HepG2 (cell line): ENCODE measurements around the gene TMEM143. TPM values are rescaled to one million over a fixed set of nuclear protein-coding genes. Genes with fewer than 3 reads are reported as not detected.

ENCODE experiments used
- HIVEP1 ChIP-seq: sonication (generic); formaldehyde crosslinking; IDR thresholded peaks from 2 replicates; pipeline ENCODE4 v1.4.0; 2020; ENCODE audit warnings: mild to moderate bottlenecking, missing genetic modification reagents
- NONO ChIP-seq, 2 experiments: fragments of 450-650 bp in 1 of 2; sonication (generic) in 1 of 2; formaldehyde crosslinking in 1 of 2; IDR thresholded peaks in 1 of 2; conservative IDR thresholded peaks in 1 of 2; 2 replicates each; pipeline versions ENCODE4 v1.6.1 to v1.8.0; 2017 to 2022; ENCODE audit warnings: mild to moderate bottlenecking in 1 of 2, missing genetic modification reagents in 1 of 2, moderate library complexity in 1 of 2
- NR2C2 ChIP-seq: sonication (generic); formaldehyde crosslinking; IDR thresholded peaks from 2 replicates; pipeline ENCODE4 v1.4.0; 2020; ENCODE audit warnings: missing genetic modification reagents, mild to moderate bottlenecking, moderate library complexity, borderline replicate concordance
- SIN3A ChIP-seq: IDR thresholded peaks from 2 replicates; pipeline ENCODE4 v1.6.1; 2011; ENCODE audit warnings: low read depth, mild to moderate bottlenecking, control low read depth, low read length, borderline replicate concordance
- SMARCE1 ChIP-seq: fragments of 450-650 bp; IDR thresholded peaks from 2 replicates; pipeline ENCODE4 v1.6.1; 2017; ENCODE audit warnings: borderline replicate concordance
- ZFP82 ChIP-seq: sonication (generic); formaldehyde crosslinking; IDR thresholded peaks from 2 replicates; pipeline ENCODE4 v1.5.1; 2020; ENCODE audit warnings: mild to moderate bottlenecking, missing genetic modification reagents, borderline replicate concordance
- ZNF790 ChIP-seq: sonication (generic); formaldehyde crosslinking; IDR thresholded peaks from 2 replicates; pipeline ENCODE4 v1.8.0; 2022; ENCODE audit warnings: missing genetic modification reagents, mild to moderate bottlenecking, borderline replicate concordance
- polyA plus RNA-seq, 8 experiments: library from polyadenylated mRNA; depleted of rRNA in 3 of 8; stranded (reverse) in 7 of 8; unstranded in 1 of 8; fragments of >200 nt; fragmentation: Illumina TruSeq in 4 of 8; extraction: Trizol in 4 of 8; gene quantifications; 2 replicates each; pipeline versions ENCODE4 v1.2.1 to v1.2.3, GENCODE V29; 2011 to 2016; ENCODE audit warnings: low read depth in 4 of 8, missing spikeins in 1 of 8, mixed read lengths in 1 of 8; ENCODE audit not compliant: insufficient read depth in 1 of 8
- total RNA-seq, 5 experiments: library from RNA; depleted of rRNA; stranded (reverse); fragments of >200 nt; fragmentation: Illumina TruSeq; extraction: Trizol; gene quantifications; 2 replicates each; pipeline ENCODE4 v1.2.3, GENCODE V29; 2016; ENCODE audit warnings: low read depth in 1 of 5
- TF ChIP-seq, protein P1 (sequence below): sonication (generic); formaldehyde crosslinking; IDR thresholded peaks from 2 replicates; pipeline ENCODE4 v1.4.0; 2020; ENCODE audit warnings: mild to moderate bottlenecking, missing genetic modification reagents
- TF ChIP-seq, protein P2 (sequence below): sonication (generic); formaldehyde crosslinking; IDR thresholded peaks from 2 replicates; pipeline ENCODE4 v1.4.0; 2020; ENCODE audit warnings: missing genetic modification reagents
- TF ChIP-seq, protein P3 (sequence below): sonication (generic); formaldehyde crosslinking; IDR thresholded peaks from 2 replicates; pipeline ENCODE4 v1.5.1; 2020; ENCODE audit warnings: mild to moderate bottlenecking, missing genetic modification reagents, moderate library complexity
- TF ChIP-seq, protein P4 (sequence below): sonication (generic); formaldehyde crosslinking; IDR thresholded peaks from 2 replicates; pipeline ENCODE4 v1.4.0; 2020; ENCODE audit warnings: mild to moderate bottlenecking, missing genetic modification reagents

Gene TMEM143
- total and polyA plus RNA-seq, 2 of the 13 experiments (the other 11 are each of a cell fraction or from before 2014, with no cell fraction given), result 7.7 to 11.3 TPM

DNA sequence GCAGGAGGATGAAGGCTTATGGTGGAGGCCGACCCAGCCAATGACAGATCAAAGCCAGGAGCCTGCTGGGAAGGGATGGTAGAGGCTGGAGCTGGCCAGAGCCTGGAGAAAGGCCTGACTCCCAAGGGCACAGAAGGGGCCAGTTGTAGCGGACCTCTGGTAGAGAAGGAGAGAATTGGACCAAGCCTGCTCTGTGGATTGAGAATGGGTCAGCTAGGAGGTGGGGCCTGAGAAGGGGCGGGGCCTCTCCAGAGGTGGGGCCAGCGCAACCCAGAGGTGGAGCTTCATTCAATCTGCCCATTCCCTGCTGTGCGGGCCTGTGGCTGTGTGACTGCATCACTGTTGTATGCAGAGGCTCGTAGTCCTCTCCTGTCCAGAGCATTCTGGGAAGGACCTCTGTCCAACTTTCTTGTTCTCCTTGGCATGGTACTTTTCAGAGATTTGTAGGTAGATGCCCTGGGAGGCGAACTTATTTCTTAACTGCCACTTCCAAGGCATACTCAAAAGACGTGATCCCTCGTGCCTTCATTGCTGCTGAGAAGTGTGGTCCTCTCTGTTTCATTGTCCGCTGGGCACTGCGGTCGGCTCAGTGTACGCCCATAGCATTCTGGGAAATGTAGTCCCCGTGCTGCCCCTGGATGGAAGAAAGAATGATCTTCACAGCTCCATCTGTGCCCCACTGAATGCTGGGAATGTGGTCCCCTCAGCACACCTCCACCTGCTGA, 36.4 kb upstream of the TMEM143 start (continued):
- no peak for TF ChIP-seq SIN3A
- TF ChIP-seq, protein P1, sequence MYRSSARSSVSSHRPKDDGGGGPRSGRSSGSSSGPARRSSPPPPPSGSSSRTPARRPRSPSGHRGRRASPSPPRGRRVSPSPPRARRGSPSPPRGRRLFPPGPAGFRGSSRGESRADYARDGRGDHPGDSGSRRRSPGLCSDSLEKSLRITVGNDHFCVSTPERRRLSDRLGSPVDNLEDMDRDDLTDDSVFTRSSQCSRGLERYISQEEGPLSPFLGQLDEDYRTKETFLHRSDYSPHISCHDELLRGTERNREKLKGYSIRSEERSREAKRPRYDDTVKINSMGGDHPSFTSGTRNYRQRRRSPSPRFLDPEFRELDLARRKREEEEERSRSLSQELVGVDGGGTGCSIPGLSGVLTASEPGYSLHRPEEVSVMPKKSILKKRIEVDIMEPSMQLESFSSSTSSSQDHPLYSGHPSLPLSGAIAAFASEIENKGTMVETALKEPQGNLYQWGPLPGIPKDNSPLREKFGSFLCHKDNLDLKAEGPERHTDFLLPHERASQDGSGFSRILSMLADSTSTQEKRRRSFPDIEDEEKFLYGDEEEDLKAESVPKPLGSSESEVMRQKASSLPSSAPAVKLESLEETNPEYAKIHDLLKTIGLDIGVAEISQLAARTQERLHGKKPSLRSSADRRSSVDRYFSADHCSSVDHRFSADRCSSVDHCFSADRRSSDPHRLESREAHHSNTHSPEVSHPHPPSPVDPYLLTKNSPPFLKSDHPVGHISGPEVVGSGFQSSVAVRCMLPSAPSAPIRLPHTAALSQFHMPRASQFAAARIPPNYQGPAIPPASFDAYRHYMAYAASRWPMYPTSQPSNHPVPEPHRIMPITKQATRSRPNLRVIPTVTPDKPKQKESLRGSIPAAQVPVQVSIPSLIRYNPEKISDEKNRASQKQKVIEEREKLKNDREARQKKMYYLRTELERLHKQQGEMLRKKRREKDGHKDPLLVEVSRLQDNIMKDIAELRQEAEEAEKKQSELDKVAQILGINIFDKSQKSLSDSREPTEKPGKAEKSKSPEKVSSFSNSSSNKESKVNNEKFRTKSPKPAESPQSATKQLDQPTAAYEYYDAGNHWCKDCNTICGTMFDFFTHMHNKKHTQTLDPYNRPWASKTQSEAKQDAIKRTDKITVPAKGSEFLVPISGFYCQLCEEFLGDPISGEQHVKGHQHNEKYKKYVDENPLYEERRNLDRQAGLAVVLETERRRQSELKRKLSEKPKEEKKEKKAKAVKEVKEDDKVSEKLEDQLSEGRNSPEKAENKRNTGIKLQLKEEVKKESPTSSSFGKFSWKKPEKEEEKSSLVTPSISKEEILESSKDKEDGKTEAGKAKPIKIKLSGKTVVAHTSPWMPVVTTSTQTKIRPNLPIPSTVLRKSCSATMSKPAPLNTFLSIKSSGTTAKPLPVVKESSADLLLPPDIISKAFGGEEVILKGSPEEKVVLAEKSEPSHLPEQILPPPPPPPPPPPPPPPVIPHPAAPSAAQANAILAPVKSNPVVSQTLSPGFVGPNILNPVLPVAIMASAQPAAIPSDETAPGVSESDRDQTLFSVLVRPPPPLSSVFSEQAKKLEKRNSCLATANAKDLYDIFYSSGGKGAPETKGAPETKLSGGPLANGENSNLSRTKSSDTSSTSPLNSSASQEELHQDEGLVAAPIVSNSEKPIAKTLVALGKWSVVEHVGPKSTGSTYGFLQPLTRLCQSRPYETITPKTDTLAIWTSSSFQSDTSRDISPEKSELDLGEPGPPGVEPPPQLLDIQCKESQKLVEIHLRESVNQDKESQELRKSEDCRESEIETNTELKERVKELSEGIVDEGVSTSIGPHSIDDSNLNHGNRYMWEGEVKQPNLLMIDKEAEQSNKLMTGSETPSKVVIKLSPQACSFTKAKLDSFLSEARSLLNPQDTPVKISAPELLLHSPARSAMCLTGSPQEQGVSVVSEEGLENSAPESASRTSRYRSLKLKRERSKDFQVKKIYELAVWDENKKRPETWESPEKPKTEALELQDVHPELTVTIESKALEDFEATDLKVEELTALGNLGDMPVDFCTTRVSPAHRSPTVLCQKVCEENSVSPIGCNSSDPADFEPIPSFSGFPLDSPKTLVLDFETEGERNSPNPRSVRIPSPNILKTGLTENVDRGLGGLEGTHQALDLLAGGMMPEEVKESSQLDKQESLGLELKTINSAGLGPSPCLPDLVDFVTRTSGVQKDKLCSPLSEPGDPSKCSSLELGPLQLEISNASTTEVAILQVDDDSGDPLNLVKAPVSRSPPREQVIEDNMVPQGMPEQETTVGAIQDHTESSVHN (CRISPR knock-in tag), result no peak
- TF ChIP-seq, protein P2, sequence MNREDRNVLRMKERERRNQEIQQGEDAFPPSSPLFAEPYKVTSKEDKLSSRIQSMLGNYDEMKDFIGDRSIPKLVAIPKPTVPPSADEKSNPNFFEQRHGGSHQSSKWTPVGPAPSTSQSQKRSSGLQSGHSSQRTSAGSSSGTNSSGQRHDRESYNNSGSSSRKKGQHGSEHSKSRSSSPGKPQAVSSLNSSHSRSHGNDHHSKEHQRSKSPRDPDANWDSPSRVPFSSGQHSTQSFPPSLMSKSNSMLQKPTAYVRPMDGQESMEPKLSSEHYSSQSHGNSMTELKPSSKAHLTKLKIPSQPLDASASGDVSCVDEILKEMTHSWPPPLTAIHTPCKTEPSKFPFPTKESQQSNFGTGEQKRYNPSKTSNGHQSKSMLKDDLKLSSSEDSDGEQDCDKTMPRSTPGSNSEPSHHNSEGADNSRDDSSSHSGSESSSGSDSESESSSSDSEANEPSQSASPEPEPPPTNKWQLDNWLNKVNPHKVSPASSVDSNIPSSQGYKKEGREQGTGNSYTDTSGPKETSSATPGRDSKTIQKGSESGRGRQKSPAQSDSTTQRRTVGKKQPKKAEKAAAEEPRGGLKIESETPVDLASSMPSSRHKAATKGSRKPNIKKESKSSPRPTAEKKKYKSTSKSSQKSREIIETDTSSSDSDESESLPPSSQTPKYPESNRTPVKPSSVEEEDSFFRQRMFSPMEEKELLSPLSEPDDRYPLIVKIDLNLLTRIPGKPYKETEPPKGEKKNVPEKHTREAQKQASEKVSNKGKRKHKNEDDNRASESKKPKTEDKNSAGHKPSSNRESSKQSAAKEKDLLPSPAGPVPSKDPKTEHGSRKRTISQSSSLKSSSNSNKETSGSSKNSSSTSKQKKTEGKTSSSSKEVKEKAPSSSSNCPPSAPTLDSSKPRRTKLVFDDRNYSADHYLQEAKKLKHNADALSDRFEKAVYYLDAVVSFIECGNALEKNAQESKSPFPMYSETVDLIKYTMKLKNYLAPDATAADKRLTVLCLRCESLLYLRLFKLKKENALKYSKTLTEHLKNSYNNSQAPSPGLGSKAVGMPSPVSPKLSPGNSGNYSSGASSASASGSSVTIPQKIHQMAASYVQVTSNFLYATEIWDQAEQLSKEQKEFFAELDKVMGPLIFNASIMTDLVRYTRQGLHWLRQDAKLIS (CRISPR knock-in tag), result no peak
- no peak for TF ChIP-seq NONO (IDR thresholded peaks at IDR 0.05)
- TF ChIP-seq NONO (CRISPR knock-in tag; conservative IDR thresholded peaks at IDR 0.05), result no peak
- TF ChIP-seq, protein P3, sequence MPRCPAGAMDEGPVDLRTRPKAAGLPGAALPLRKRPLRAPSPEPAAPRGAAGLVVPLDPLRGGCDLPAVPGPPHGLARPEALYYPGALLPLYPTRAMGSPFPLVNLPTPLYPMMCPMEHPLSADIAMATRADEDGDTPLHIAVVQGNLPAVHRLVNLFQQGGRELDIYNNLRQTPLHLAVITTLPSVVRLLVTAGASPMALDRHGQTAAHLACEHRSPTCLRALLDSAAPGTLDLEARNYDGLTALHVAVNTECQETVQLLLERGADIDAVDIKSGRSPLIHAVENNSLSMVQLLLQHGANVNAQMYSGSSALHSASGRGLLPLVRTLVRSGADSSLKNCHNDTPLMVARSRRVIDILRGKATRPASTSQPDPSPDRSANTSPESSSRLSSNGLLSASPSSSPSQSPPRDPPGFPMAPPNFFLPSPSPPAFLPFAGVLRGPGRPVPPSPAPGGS (CRISPR knock-in tag), result no peak
- TF ChIP-seq, protein P4, sequence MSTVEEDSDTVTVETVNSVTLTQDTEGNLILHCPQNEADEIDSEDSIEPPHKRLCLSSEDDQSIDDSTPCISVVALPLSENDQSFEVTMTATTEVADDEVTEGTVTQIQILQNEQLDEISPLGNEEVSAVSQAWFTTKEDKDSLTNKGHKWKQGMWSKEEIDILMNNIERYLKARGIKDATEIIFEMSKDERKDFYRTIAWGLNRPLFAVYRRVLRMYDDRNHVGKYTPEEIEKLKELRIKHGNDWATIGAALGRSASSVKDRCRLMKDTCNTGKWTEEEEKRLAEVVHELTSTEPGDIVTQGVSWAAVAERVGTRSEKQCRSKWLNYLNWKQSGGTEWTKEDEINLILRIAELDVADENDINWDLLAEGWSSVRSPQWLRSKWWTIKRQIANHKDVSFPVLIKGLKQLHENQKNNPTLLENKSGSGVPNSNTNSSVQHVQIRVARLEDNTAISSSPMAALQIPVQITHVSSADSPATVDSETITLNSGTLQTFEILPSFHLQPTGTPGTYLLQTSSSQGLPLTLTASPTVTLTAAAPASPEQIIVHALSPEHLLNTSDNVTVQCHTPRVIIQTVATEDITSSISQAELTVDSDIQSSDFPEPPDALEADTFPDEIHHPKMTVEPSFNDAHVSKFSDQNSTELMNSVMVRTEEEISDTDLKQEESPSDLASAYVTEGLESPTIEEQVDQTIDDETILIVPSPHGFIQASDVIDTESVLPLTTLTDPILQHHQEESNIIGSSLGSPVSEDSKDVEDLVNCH (CRISPR knock-in tag), result no peak
- TF ChIP-seq NR2C2 (CRISPR knock-in tag), result 0 out of 2 replicates have a peak, but pooled peaks have one; percentile 37
- TF ChIP-seq ZFP82 (CRISPR knock-in tag), result no peak
- TF ChIP-seq SMARCE1, result no peak
- TF ChIP-seq HIVEP1 (CRISPR knock-in tag), result no peak
- TF ChIP-seq ZNF790 (CRISPR knock-in tag), result no peak
